Testis (tissue), 3 donors: ENCODE results near the gene ZFP62. TPM values are rescaled to one million over a fixed set of nuclear protein-coding genes. Genes with fewer than 3 reads are reported as not detected.

Source experiments
- DNase-seq: peaks from one replicate; pipeline ENCODE4 v3.0.0-alpha.2; 2019
- H3K27ac ChIP-seq, 2 donors: fragments of 200-600 bp; sonication (generic); one replicate each; pipeline ENCODE4 v1.5.1; 2019
- H3K27me3 ChIP-seq: fragments of 200-600 bp; sonication (generic); one replicate; pipeline ENCODE4 v1.5.1; 2019
- H3K36me3 ChIP-seq: fragments of 200-600 bp; sonication (generic); one replicate; pipeline ENCODE4 v1.5.1; 2017; ENCODE audit warnings: low read depth; ENCODE audit errors: missing control alignments
- H3K4me1 ChIP-seq: fragments of 200-600 bp; sonication (generic); one replicate; pipeline ENCODE4 v1.5.1; 2019
- H3K4me3 ChIP-seq, 2 donors: fragments of 200-600 bp; sonication (generic); one replicate each; pipeline ENCODE4 v1.5.1; 2017 to 2019
- H3K9me3 ChIP-seq: fragments of 200-600 bp; sonication (generic); one replicate; pipeline ENCODE4 v1.5.1; 2017
- CTCF ChIP-seq, 3 experiments: fragments of 450-650 bp in 2 of 3; fragments of 200-600 bp in 1 of 3; sonication (generic) in 1 of 3; IDR thresholded peaks; one replicate each; pipeline ENCODE4 v1.5.1; 2016 to 2019; ENCODE audit warnings: antibody characterized with exemption in 3 of 3, mild to moderate bottlenecking in 2 of 3, moderate library complexity in 1 of 3
- POLR2A ChIP-seq: fragments of 450-650 bp; IDR thresholded peaks from one replicate; pipeline ENCODE4 v1.6.1; 2017; ENCODE audit warnings: antibody characterized with exemption, mild to moderate bottlenecking, moderate library complexity
- WGBS, 2 donors: methylation state at CpG; one replicate each; pipeline ENCODE4 v1.1.5; 2018; 5-methylcytosine and 5-hydroxymethylcytosine counted together
- intact Hi-C: fragments of 100-400 bp; cut with DNase I; formaldehyde crosslinking; loops from one replicate; pipeline ENCODE4 v1.15.1; 2023; ENCODE audit warnings: low total_unique reads
- polyA plus RNA-seq: library from polyadenylated mRNA; stranded (reverse); fragments of 350-450 nt; fragmentation: Illumina TruSeq; extraction: RNeasy Lipid Tissue Mini Kit (QIAGEN cat#74804); gene quantifications from one replicate; pipeline ENCODE4 v1.2.3, GENCODE V29; 2014; ENCODE audit warnings: low read depth, low replicate concordance; ENCODE audit not compliant: insufficient read depth
- total RNA-seq, 2 donors: library from RNA; depleted of rRNA; stranded (reverse); fragments of >200 nt; gene quantifications; one replicate each; pipeline ENCODE4 v1.2.3, GENCODE V29; 2016

The ZFP62 gene
- total and polyA plus RNA-seq, 3 donors from 2014 or later, result 27.1 to 32.3 (median 29.2) TPM

GRCh38 chr5:180837478-180837877, 23.6 kb downstream of the ZFP62 start:
- H3K36me3 ChIP-seq, result no peaks in the 10 kb centered on the region
- intact Hi-C loops, result no loop called here
- H3K27ac ChIP-seq, result no peak overlapping the region
- 88 to 95% methylated on average over 4 of the region's 4 CpGs for WGBS, 2 donors
- H3K27me3 ChIP-seq, result no peaks in the 10 kb centered on the region
- H3K4me3 ChIP-seq, result no peak overlapping the region
- no peak for TF ChIP-seq CTCF (IDR thresholded peaks at IDR 0.05)
- TF ChIP-seq POLR2A, result no peak
- H3K4me1 ChIP-seq, result peaks cover 4% of the 10 kb centered on the region
- no peaks in the 10 kb centered on the region for H3K9me3 ChIP-seq
- no peak for DNase-seq

DNA sequence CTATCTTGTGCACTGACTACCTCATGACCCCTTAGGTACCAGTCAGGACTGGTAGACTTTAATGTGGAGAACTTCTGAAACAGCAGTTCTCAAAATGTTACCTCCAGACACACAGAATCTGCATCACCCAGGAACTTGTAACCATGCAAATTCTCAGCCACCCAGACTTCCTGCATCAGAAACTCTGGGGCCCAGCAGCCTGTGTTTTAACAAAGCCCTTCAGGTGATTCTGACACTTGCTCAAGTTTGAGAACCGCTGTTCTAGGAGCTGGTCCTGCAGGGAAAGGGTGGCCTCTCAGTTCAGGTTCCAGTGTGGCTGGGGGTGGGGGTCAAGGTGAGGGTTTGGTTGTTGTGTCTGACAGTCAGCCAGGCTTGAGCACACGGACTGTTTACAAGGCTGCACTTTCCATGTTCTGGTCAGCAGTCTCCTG, 28.4 kb downstream of the ZFP62 start:
- no peak for DNase-seq
- Histone ChIP-seq H3K36me3 (no peaks in the 10 kb centered on the region), H3K4me1 (peaks cover 17% of the 10 kb centered on the region), H3K27ac (peak overlapping the region; percentile 98 to 99), H3K27me3 (no peaks in the 10 kb centered on the region), H3K4me3 (no peak overlapping the region), H3K9me3 (no peaks in the 10 kb centered on the region)
- TF ChIP-seq CTCF (IDR thresholded peaks at IDR 0.05) (no peak), POLR2A (no peak)
- intact Hi-C loops, result no loop called here
- WGBS, 2 donors, result 38 to 59% methylated on average over 2 of the region's 2 CpGs

DNA sequence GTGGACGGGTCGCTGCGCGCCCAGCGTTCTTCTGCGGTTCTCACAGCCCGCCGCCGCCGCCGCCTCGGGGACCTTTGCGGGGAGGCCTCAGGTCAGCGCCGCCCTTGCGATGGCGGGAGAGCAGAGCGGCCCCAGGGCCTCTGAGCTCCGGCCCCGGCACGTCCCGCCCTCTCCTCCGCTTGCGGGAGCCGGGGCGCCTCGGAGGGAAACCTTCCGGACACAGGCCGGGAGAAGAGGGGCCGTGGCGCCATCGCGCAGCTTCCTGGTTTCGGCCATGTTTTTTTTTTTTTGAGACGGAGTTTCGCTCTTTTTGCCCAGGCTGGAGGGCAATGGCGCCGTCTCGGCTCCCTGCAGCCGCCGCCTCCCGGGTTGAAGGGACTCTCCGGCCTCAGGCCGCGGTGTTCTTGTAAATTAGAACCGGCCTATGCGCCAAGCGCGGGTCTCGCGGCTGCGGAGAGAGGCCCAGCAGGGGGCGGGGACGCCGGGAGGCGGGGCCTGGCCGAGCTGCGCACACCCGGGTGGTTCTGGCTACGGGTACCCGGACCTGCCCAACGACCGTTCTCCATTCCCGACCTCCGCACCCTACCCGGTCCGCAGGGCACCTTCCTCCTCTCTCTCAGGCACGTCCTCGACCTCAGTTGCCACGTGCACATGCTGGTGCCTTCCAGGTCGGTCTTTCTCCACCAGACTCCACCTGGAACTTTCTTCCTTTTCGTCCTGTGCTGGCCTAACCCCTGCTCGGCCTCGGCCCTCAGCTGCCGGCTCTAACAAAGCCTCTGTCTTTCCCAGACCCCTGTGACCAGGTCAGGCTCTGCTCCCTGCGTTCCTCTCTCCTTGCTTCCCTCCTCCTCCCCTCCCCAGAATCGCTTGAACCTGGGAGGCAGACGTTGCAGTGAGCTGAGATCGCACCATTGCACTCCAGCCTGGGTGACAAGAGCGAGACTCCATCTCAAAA, 29.7 kb downstream of the ZFP62 start:
- DNase-seq, result peak; percentile 92
- H3K36me3 ChIP-seq, result no peaks in the 10 kb centered on the region
- peak overlapping the region; percentile 88 to 97 for H3K4me3 ChIP-seq
- no peaks in the 10 kb centered on the region for H3K27me3 ChIP-seq
- WGBS, 2 donors, result 1 to 3% methylated on average over 17 to 78 of the region's 80 CpGs
- intact Hi-C loops, result no loop called here
- TF ChIP-seq POLR2A (peak; percentile 60), CTCF (IDR thresholded peaks at IDR 0.05) (peak in 1 of 3 experiments; percentile 32)
- H3K27ac ChIP-seq, result peak overlapping the region; percentile 98 to 99
- no peaks in the 10 kb centered on the region for H3K9me3 ChIP-seq
- peaks cover 17% of the 10 kb centered on the region for H3K4me1 ChIP-seq

GRCh38 chr5:180830253-180831138, 30.6 kb downstream of the ZFP62 start:
- 24 to 25% methylated on average over 24 to 35 of the region's 35 CpGs for WGBS, 2 donors
- no peak for TF ChIP-seq CTCF (IDR thresholded peaks at IDR 0.05)
- TF ChIP-seq POLR2A, result no peak
- no peaks in the 10 kb centered on the region for H3K36me3 ChIP-seq
- no peaks in the 10 kb centered on the region for H3K9me3 ChIP-seq
- peak; percentile 86 for DNase-seq
- intact Hi-C loops, result no loop called here
- peak overlapping the region; percentile 98 to 99 for H3K27ac ChIP-seq
- peak overlapping the region; percentile 88 to 97 for H3K4me3 ChIP-seq
- H3K27me3 ChIP-seq, result no peaks in the 10 kb centered on the region
- H3K4me1 ChIP-seq, result peaks cover 17% of the 10 kb centered on the region
